ENCODE measurements around the gene CHST11.

DNA sequence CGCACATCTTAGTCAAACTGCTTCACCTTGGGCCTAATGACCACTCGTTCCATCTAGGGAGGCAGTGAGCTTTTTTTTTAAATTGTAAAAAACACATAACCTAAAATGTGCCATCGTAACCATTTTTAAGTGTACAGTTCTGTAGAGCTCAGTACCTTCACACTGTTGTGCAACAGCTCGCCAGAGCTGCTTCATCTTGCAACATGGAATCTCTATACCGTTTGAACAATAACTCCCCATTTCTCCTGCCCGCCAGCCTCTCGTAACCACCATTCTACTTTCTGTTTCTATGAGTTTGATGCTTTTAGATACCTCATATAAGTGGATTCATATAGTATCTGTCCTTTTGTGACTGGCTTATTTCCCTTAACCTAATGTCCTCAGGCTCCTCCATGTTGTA lies 196.2 kb downstream of the CHST11 start:
- TF ChIP-seq POLR2A (IDR thresholded peaks at IDR 0.05) (no peak), POLR2AphosphoS5 (IDR thresholded peaks at IDR 0.05) (no peak), EP300 (IDR thresholded peaks at IDR 0.05) (no peak)
- TF ChIP-seq, protein P1, sequence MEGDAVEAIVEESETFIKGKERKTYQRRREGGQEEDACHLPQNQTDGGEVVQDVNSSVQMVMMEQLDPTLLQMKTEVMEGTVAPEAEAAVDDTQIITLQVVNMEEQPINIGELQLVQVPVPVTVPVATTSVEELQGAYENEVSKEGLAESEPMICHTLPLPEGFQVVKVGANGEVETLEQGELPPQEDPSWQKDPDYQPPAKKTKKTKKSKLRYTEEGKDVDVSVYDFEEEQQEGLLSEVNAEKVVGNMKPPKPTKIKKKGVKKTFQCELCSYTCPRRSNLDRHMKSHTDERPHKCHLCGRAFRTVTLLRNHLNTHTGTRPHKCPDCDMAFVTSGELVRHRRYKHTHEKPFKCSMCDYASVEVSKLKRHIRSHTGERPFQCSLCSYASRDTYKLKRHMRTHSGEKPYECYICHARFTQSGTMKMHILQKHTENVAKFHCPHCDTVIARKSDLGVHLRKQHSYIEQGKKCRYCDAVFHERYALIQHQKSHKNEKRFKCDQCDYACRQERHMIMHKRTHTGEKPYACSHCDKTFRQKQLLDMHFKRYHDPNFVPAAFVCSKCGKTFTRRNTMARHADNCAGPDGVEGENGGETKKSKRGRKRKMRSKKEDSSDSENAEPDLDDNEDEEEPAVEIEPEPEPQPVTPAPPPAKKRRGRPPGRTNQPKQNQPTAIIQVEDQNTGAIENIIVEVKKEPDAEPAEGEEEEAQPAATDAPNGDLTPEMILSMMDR (IDR thresholded peaks at IDR 0.05), result no peak

All from sigmoid colon (tissue), 4 donors.